ENCODE measurements around the gene STEEP1.
"Not testable (repeated sequence)": the region's sequence is repeated elsewhere in the genome, so short reads cannot be mapped to it uniquely, and the experiment has no call there.

STEEP1 gene

GRCh38 chrX:119529345-119530276, 35.6 kb downstream of the STEEP1 start:
- DNase-seq = no peak

GRCh38 chrX:119523664-119524184, 41.5 kb downstream of the STEEP1 start:
- no peak for DNase-seq

GRCh38 chrX:119521246-119521645, 44.0 kb downstream of the STEEP1 start:
- DNase-seq = no peak

GRCh38 chrX:119518371-119518770, 46.8 kb downstream of the STEEP1 start:
- DNase-seq = no peak

GRCh38 chrX:119516157-119516702, 49.0 kb downstream of the STEEP1 start:
- peak; percentile 79 for DNase-seq

GRCh38 chrX:119512146-119512800, 52.9 kb downstream of the STEEP1 start:
- DNase-seq = peak; percentile 76

- no peak for DNase-seq
These were observed 58.0 kb downstream of the STEEP1 start for GRCh38 chrX:119507206-119507605.

GRCh38 chrX:119505945-119506344, 59.3 kb downstream of the STEEP1 start:
- no peak for DNase-seq

GRCh38 chrX:119505145-119505544, 60.1 kb downstream of the STEEP1 start:
- DNase-seq = not testable (repeated sequence)

- DNase-seq = no peak
These were observed 61.7 kb downstream of the STEEP1 start for GRCh38 chrX:119503484-119503861.

- DNase-seq = no peak
These were observed 62.3 kb downstream of the STEEP1 start for GRCh38 chrX:119502727-119503483.

GRCh38 chrX:119501511-119502148, 63.6 kb downstream of the STEEP1 start:
- DNase-seq = no peak

GRCh38 chrX:119500061-119500800, 65.0 kb downstream of the STEEP1 start:
- DNase-seq = no peak

- peak; percentile 32 for DNase-seq
These were observed 68.0 kb downstream of the STEEP1 start for GRCh38 chrX:119497185-119497584.

GRCh38 chrX:119495734-119496726, 69.2 kb downstream of the STEEP1 start:
- DNase-seq = no peak

GRCh38 chrX:119493851-119494495, 71.2 kb downstream of the STEEP1 start:
- DNase-seq = not testable (repeated sequence)

- DNase-seq = no peak
These were observed 72.7 kb downstream of the STEEP1 start for GRCh38 chrX:119492463-119492862.

GRCh38 chrX:119489212-119490074, 75.8 kb downstream of the STEEP1 start:
- DNase-seq = no peak

GRCh38 chrX:119488749-119489148, 76.5 kb downstream of the STEEP1 start:
- peak; percentile 55 for DNase-seq
